Renal cortex interstitium (tissue), 11 donors: ENCODE measurements around the gene EMC7. TPM values are rescaled to one million over a fixed set of nuclear protein-coding genes. Genes with fewer than 3 reads are reported as not detected.
"Not testable (repeated sequence)": the region's sequence is repeated elsewhere in the genome, so short reads cannot be mapped to it uniquely, and the experiment has no call there.

Source experiments
- DNase-seq, 11 donors: peaks; one replicate each; pipeline ENCODE4 v3.0.0-alpha.2; 2013; ENCODE audit warnings: low read depth in 9 of 11, low spot score in 4 of 11; ENCODE audit errors: extremely low read depth in 1 of 11
- polyA plus RNA-seq, 3 donors: library from polyadenylated mRNA; unstranded; fragments of 120-200 nt; gene quantifications; one replicate each; pipeline ENCODE4 v1.2.1, GENCODE V29; 2013; ENCODE audit not compliant: insufficient read length in 3 of 3

The EMC7 gene
- polyA plus RNA-seq, 3 donors = 71.2 to 95.2 (median 80.4) TPM

DNA sequence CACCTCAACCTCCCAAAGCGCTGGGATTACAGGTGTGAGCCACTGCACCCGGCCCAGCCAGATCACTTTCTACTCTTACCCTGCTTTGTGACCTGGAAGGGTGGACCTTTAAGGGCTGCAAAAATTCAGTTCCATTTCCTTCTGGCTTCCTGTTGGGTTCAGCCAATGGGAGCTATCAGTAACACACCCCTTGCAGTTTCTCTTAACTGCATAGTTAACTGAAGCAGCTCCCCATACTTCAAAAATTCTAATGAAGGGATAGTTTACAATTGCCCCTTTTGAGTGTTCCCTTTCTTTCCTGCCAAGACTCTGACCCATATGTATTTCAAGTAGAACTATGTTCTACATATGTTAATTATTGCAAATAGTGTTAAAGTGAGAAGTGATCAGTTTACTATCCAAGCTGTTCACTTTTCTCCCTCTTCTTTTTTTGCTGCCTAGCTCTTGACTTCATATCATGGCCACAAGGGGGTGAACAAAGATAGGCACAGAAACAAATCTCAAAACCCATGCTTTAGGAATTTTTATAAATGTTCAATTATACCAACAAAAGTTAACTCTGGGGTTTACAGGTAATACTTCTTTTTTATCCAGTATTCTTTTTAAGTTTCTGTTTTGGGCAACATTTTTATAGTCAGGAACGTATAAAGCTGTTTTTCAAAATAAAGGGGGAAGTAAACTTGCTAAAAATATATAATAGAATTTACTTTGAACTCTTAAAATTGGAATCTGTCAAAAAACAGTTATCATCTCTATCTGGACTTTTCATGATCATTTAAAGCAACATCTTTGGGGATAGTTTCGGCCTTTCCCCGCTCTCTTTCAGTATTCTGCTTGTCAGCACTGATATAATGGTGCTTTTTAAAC is 8.4 kb upstream of the EMC7 start:
- peak in 1 of 11 donors; percentile 28 for DNase-seq

DNA sequence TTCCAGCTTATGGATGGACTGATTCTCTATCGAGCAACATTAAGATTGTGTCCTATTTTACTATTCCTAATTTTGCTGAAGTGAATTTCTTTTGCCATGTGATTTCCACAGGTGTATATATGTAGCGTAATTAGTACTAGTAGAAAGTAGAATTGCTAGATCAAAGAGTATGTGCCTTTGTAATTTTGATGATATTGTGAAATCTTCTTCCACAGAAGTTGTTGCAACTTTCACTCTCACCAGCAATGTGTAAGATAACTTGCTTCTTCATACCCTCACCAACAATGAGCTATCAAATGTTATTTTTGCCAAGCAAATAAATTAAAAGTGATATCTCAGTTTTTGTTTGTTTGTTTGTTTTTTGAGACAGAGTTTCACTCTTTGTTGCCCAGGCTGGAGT is 5.7 kb upstream of the EMC7 start:
- no peak for DNase-seq

DNA sequence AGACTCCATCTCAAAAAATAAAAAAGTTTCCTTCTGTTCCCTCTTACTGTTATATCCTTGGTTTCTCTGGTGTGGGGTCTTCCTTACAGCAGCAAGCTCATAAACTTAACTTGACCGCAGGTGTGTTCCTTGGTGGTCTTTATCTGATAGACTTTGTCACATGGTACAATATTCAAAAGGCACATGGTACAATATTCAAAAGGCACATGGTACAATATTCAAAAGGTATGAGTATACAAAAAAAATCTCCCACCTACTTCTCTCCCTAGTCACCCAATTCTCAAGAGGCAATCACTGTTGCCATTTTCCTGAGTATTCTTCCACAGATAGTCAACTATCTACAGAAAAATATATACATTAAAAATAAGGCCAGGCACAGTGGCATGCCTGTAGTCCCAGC is 4.8 kb upstream of the EMC7 start:
- DNase-seq = no peak

DNA sequence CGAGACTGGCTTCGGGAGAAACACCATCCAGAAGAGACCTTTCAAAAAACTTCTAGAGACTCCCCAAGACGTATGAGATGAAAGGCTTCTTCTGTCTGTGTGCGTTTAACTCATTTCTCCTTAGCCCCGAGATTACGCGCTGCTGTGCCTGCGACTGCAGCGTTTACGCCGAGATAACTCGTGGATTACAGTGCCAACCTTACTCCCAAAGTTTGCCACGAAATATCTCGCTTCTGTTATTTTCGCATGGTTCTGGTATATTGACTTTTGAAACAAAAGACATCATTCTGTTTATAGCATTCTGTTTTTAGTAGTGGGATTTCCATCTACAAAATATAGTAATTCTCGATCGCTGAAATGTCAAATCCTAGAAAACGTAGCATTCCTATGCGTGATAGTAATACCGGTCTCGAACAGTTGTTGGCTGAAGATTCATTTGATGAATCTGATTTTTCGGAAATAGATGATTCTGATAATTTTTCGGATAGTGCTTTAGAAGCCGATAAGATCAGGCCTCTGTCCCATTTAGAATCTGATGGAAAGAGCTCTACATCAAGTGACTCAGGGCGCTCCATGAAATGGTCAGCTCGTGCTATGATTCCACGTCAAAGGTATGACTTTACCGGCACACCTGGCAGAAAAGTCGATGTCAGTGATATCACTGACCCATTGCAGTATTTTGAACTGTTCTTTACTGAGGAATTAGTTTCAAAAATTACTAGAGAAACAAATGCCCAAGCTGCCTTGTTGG is 688 bp upstream of the EMC7 start:
- no peak for DNase-seq

DNA sequence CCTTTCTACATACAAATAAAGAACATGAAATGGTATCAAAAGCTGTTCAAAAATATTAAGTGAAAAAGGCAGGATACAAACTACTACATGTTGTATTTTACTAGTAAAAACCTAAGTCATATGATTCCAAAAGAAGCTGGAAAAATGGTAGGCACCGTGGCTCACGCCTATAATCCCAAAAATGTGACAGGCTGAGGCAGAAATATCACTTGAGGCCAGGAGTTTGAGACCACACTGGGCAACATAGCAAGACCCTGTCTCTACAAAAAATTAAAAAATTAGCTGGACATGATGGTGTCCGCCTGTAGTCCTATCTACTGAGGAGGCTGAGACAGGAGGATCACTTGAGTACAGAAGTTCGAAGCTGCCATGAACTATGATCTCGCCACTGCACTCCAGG is 1.7 kb downstream of the EMC7 start:
- no peak for DNase-seq

DNA sequence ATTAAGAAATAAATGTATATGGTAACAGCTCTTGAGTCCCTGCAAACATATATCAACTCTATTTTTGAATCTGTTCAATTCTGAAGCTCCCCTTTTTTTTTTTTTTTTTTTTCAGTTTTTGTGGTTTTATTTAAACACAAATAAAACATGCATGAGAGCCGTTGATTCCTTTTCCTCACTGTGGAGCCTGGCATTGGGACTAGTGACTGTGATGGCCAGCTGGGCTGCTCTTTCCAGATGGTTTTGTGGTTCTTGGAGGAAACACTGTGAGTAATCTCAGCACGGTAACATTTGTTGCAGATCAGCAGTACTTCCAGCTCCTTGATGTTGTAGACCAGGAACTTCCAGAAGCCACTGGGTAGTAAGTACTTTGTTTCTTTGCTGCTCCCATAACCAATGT is 15.9 kb downstream of the EMC7 start:
- DNase-seq = no peak

DNA sequence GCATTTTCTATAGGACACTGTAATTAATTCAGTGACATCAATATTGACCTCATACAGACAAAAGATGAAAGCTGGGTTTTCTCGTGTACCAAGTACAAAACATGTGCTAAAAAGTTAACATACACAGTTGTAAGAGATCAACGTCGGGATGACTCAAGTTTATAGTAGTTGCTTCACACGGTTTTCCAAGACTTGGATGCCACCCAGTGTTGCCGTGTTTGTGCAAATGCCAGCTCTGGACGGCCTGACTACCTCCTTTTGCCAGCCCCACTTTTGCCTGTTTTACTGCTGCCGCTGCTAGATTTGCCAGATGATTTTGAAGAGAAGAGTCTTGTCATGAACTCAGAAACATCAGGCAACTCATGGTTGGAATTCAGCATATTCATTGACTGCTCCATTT is 17.6 kb downstream of the EMC7 start:
- no peak for DNase-seq

DNA sequence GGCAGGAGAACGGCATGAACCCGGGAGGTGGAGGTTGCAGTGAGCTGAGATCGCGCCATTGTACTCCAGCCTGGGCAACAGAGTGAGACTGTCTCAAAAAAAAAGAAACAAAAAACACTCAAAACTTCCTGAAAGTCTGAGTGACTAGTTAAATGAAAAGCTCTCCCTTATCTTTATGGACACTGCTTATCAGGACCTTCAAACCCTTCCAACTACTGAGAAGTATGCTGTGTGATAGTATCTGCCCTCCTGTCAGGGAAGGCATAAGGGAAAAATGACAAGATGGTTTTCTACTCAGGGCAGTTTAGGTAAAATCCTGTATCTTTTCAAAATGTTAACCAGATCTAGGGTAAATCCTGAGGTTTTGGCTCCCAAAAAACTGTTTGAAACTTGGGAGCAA is 21.8 kb downstream of the EMC7 start:
- no peak for DNase-seq

DNA sequence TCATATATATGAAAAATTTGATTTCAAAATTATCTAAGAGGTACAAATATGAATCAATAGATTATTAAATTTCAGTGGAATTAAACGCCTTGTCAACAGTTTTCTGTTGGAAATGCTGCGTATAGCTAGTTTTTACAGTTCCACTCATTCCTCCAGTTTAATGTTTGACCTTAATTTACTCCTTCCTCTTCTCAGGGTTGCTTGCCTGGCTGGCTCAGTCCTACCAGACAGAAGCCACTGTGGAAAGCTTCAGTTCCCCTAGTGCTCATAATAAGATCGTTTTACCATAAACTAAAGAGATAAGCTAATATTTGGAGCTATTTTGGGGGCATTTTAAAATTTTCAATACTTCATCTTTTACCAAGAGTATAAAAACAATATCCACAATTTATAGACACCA is 22.8 kb downstream of the EMC7 start:
- DNase-seq = no peak

DNA sequence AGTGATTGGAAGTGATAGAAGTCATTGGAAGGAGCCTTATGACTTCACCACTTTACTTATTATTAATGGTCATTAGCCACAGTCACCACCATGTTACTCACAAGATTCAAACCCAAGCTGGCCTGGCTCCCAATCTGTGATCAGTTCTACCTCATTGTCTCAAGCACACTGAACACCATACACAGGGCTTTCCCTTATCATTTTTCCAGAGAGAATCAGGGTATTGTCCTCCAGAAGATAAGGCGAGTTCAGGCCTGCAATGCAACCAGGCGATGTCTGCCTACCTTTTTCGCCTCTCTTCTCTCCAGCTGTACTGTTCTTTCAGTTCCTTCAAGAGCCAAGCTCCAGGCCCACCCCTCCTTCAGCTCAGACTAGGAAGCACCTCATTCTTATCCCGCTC is 24.9 kb downstream of the EMC7 start:
- DNase-seq = no peak

DNA sequence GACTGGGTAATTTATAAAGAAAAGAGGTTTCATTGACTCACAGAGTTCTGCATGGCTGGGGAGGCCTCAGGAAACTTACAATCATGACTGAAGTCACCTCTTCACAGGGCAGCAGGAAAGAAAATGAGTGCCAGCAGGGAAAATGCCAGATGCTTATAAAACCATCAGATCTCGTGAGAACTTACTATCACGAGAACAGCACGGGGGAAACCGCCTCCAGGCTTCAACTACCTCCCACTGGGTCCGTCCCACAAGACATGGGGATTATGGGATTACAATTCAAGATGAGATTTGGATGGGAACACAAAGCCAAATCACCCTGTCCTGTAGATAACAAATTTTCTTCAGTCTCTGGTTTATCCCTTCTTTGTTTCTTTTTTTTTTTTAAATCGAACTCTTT is 31.7 kb downstream of the EMC7 start:
- DNase-seq = no peak

DNA sequence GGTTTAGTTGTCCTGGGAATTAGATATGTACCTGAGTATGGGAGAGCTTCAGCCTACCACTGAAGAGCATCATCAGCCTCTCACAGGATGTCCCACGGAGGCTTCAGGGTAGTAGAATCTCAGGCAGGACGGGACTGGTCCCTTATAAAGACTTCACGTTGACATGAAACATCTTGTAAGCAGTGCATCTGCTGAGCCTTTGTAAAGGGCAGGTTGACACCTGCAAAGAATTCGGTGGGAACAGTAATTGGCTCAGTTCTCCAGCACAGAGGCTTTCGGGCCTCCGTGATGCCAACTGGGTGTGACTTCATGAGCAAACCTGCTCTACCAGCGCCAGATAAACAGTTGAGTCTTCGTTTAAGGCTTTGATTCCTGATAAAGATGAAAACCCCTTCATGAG is 35.7 kb downstream of the EMC7 start:
- no peak for DNase-seq

DNA sequence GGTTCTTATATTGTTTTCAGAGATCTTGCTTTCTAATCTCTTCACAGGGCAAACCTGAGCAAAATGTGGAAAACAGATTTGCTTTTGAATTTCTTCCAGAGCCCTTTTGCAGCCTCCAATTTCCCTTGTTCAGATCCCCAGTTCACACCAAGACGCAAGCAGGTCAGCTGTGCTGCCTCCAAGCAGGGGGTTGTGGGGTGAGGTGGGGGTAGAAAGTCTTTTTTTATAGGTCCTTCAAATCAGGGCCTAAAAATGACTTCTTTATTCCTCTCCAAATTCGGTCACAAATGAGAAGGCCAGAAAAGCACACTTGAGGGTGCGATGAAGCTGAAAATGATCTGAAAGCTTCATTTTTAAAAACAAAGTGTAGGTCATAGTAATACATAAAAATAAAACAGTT is 36.4 kb downstream of the EMC7 start:
- no peak for DNase-seq

DNA sequence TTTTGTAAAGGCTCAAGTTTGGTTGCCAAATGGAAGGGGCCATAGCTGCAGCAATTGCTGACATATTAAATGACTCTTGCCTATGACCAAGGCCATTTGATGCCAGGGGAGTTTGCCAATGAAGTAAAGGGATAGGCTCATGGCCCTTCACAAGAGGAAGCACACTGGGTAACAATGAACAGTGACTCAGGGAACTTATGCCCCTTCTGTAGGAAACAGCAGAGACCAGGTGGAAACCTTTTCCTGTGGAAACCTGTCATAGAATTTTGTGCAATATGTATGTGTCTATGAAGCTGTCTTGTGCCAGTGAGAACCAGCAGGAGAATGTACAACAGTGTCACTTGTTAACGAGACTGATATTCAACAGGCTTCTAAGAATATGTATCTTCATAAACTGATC is 37.2 kb downstream of the EMC7 start:
- DNase-seq = no peak

DNA sequence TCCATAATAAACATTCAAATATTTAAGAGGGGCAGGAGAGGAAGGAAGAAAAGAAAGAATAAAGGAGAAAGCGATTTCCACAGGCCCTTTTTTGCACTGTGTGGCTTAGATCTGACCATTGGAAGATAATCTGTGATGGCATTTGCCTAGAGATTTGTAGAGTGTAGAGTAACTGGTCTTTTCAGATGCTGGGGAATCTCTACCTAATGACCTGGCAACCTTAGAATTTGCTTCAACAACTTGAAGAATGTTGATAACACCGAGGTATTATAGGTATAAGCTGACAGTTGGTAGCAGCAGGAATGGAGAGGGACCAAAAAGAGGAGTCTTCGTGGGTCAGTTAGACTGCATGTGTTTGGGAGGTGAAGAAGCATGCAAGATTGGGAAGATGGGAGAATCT is 41.7 kb downstream of the EMC7 start:
- DNase-seq = no peak

DNA sequence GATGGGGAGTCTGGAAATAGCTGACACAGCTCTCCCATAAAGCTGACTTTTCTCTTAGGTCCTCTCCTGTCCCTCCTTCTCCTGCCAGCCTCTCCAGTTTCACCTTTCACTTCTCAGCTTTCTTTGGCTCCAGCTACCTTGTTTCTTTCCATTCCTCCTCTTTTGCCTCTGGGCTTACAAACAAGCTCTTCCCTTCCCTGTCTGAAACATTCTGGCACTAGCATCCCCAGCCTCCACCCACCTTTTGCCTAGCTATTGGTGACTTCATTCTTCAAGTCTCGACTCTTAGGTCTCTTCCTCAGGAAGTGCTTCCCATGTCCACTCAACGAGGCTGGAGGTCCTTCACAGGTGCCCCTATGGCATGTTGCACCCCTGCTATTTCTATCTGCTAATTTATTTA is 42.2 kb downstream of the EMC7 start:
- no peak for DNase-seq

DNA sequence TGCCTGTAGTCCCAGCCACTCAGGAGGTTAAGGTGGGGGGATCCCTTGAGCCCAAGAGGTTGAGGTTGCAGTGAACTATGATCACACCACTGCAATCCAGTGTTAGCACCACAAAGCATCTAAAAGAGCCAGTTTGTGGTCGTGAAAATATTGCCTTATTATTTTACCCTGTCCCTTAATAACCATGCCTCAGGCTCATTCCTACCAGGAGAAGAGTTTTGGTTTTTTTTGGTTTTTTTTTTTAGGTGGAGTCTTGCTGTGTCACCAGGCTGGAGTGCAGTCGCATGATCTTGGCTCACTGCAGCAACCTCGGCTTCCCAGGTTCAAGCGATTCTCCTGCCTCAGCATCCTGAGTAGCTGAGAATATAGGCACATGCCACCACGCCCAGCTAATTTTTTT is 44.8 kb downstream of the EMC7 start:
- no peak for DNase-seq

DNA sequence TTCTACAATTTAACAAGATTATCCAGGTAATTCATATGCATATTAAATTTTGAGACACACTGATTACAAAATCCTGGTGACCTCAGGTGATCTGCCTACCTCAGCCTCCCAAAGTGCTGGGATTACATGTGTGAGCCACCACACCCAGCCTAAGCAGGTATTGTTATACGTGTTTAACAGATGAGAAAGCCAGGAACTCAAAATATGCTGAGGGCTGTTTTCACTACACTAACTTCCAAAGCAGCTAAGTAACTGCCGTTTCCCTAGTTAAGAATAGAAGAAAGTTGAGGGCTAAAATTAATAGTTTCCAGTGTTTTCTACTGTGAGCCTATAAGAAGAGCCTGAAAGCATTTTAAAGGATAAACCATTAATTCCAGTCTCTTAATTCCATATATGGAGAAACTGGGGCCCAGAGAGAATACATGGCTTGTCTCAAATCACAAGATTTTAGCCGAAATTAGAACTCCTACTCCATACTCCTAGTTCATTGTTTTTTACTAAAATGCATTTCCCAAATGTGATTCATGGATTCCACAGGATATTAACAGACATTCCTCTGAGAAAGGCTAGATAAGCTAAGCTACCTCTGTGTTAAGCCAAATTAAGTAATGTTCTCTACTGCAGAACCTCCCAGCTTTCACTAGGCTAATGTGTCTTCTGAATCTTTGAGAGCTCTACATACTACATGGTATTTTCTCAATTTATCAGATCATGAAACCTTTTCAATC is 45.6 kb downstream of the EMC7 start:
- DNase-seq = no peak

DNA sequence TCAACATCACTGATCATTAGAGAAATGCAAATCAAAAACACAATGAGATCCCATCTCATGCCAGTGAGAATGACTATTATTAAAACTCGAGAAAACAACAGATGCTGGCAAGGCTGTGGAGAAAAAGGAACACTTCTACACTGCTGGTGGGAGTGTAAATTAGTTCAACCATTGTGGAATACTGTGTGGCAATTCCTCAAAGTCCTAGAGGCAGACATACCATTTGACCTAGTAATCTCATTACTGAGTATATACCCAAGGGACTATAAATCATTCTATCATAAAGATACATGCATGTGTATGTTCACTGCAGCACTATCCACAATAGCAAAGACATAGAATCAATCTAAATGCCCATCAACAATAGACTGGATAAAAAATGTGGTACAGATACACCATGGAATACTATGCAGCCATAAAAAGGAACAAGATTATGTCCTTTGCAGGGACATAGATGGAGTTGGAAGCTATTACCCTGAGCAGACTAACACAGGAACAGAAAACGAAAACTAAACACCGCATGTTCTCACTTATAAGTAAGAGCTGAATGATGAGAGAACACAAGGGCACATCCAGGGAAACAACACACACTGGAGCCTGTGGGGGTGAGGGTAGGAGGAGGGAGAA is 47.5 kb downstream of the EMC7 start:
- no peak for DNase-seq

DNA sequence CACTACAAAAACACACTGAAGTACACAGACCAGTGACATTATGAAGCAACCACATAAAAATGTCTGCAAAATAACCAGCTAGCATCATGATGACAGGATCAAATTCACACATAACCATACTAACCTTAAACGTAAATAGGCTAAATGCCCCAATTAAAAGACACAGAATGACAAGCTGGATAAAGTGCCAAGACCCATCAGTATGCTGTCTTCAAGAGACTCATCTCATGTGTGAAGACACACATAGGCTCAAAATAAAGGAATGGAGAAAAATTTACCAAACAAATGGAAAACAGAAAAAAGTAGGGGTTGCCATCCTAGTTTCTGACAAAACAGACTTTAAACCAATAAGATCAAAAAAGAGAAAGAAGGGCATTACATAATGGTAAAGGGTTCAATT is 51.3 kb downstream of the EMC7 start:
- not testable (repeated sequence) for DNase-seq
